Transverse colon (tissue), 4 donors: ENCODE measurements around the gene RTP4. TPM values are rescaled to one million over a fixed set of nuclear protein-coding genes. Genes with fewer than 3 reads are reported as not detected.

ENCODE experiments used
- DNase-seq: peaks from one replicate; pipeline ENCODE4 v3.0.0-alpha.2; 2019
- H3K27ac ChIP-seq, 4 donors: fragments of 200-600 bp; sonication (generic); 2 replicates each; pipeline ENCODE4 v1.5.1; 2016 to 2018; ENCODE audit warnings: inconsistent platforms in 4 of 4
- H3K27me3 ChIP-seq: fragments of 200-600 bp; sonication (generic); 2 replicates; pipeline ENCODE4 v1.5.1; 2017; ENCODE audit warnings: inconsistent platforms
- H3K36me3 ChIP-seq, 4 donors: fragments of 200-600 bp; sonication (generic); 2 replicates each; pipeline ENCODE4 v1.5.1; 2017 to 2019; ENCODE audit warnings: inconsistent platforms in 4 of 4
- H3K4me1 ChIP-seq, 4 donors: fragments of 200-600 bp; sonication (generic); 2 replicates each; pipeline ENCODE4 v1.5.1; 2017 to 2020; ENCODE audit warnings: inconsistent platforms in 4 of 4
- H3K4me3 ChIP-seq, 4 donors: fragments of 200-600 bp; sonication (generic); 1 replicate in 1 of 4; 2 replicates in 3 of 4; pipeline versions ENCODE4 v1.5.1 to v1.6.1; 2017 to 2019; ENCODE audit warnings: inconsistent platforms in 4 of 4
- H3K9me3 ChIP-seq, 2 donors: fragments of 200-600 bp; sonication (generic); 2 replicates each; pipeline ENCODE4 v1.5.1; 2017 to 2019; ENCODE audit warnings: inconsistent platforms in 2 of 2
- CTCF ChIP-seq, 5 experiments: fragments of 200-600 bp in 3 of 5; fragments of 450-650 bp in 2 of 5; sonication (generic) in 3 of 5; IDR thresholded peaks; 1 replicate in 2 of 5; 2 replicates in 3 of 5; pipeline ENCODE4 v1.5.1; 2016 to 2017; ENCODE audit warnings: antibody characterized with exemption in 5 of 5, inconsistent platforms in 3 of 5, mild to moderate bottlenecking in 2 of 5, moderate library complexity in 1 of 5
- EP300 ChIP-seq: sonication (generic); formaldehyde crosslinking; IDR thresholded peaks from one replicate; pipeline ENCODE4 v1.6.1; 2017; ENCODE audit warnings: antibody characterized with exemption, low read depth
- POLR2A ChIP-seq: fragments of 450-650 bp; IDR thresholded peaks from one replicate; pipeline ENCODE4 v1.6.1; 2016; ENCODE audit warnings: antibody characterized with exemption, mild to moderate bottlenecking, moderate library complexity
- POLR2AphosphoS5 ChIP-seq, 3 donors: sonication (generic); formaldehyde crosslinking; IDR thresholded peaks; one replicate each; pipeline ENCODE4 v1.6.1; 2016; ENCODE audit warnings: antibody characterized with exemption in 3 of 3
- WGBS, 2 donors: methylation state at CpG; one replicate each; pipeline ENCODE4 v1.1.5; 2018; ENCODE audit warnings: low coverage in 1 of 2; 5-methylcytosine and 5-hydroxymethylcytosine counted together
- in situ Hi-C, 4 donors: fragments of 200-750 bp; cut with MboI; loops; one replicate each; pipeline versions ENCODE4 v1.15.0 to v1.15.1; 2017; ENCODE audit warnings: low sequenced_read_pairs in 3 of 4, low pct_ligation_motif_present in 1 of 4, low pct_unique_long_range_greater_than_20kb in 1 of 4
- intact Hi-C: fragments of 100-400 bp; cut with DNase I; formaldehyde crosslinking; loops from one replicate; pipeline ENCODE4 v1.15.1; 2023; ENCODE audit warnings: low total_unique reads
- total RNA-seq, 4 donors: library from RNA; depleted of rRNA; stranded (reverse); fragments of >200 nt; gene quantifications; one replicate each; pipeline ENCODE4 v1.1.0, GENCODE V29; 2016

Gene RTP4
- total RNA-seq, 4 donors from 2014 or later = 4.1 to 4.9 TPM; not detected in 2

- WGBS, 2 donors = 50% methylated on average over 1 of the region's 1 CpG; no CpG with 5 or more reads in 1 of the 2 donors
- intact Hi-C loops = no loop called here
- no peak overlapping the region for H3K4me3 ChIP-seq
- H3K9me3 ChIP-seq = no peaks in the 10 kb centered on the region
- no peaks in the 10 kb centered on the region for H3K36me3 ChIP-seq
- no peak overlapping the region for H3K27ac ChIP-seq
- no peaks in the 10 kb centered on the region for H3K27me3 ChIP-seq
- TF ChIP-seq EP300 (no peak), POLR2A (no peak), POLR2AphosphoS5 (IDR thresholded peaks at IDR 0.05) (no peak), CTCF (IDR thresholded peaks at IDR 0.05) (no peak)
- in situ Hi-C loops = no loop called here
- H3K4me1 ChIP-seq = no peaks in the 10 kb centered on the region
- no peak for DNase-seq
Observed at GRCh38 chr3:187396661-187397060, 28.5 kb downstream of the RTP4 start.

- peaks cover 0 to 3% (median 0%) of the 10 kb centered on the region in 4 donors for H3K4me1 ChIP-seq
- no peak overlapping the region for H3K27ac ChIP-seq
- TF ChIP-seq EP300 = no peak
- no peaks in the 10 kb centered on the region for H3K9me3 ChIP-seq
- intact Hi-C loops = no loop called here
- no peak overlapping the region for H3K4me3 ChIP-seq
- no peaks in the 10 kb centered on the region for H3K27me3 ChIP-seq
- no peak for DNase-seq
- no peaks in the 10 kb centered on the region for H3K36me3 ChIP-seq
- in situ Hi-C loops = no loop called here
Observed at GRCh38 chr3:187398955-187399354, 30.8 kb downstream of the RTP4 start.

- no peak for DNase-seq
- WGBS, 2 donors = 74 to 84% methylated on average over 3 of the region's 3 CpGs
- H3K27me3 ChIP-seq = no peaks in the 10 kb centered on the region
- peaks cover 0 to 3% (median 0%) of the 10 kb centered on the region in 4 donors for H3K4me1 ChIP-seq
- intact Hi-C loops = no loop called here
- no peak overlapping the region for H3K27ac ChIP-seq
- no peak for TF ChIP-seq EP300
- TF ChIP-seq POLR2AphosphoS5 (IDR thresholded peaks at IDR 0.05) = no peak
- TF ChIP-seq CTCF (IDR thresholded peaks at IDR 0.05) = no peak
- no peak for TF ChIP-seq POLR2A
- no peaks in the 10 kb centered on the region for H3K9me3 ChIP-seq
- H3K4me3 ChIP-seq = no peak overlapping the region
- in situ Hi-C loops = no loop called here
- H3K36me3 ChIP-seq = no peaks in the 10 kb centered on the region
Observed at GRCh38 chr3:187400756-187401155, 32.6 kb downstream of the RTP4 start.

- Histone ChIP-seq H3K4me1 (peaks cover 0 to 3% (median 0%) of the 10 kb centered on the region in 4 donors), H3K4me3 (no peak overlapping the region), H3K36me3 (no peaks in the 10 kb centered on the region), H3K27ac (no peak overlapping the region), H3K9me3 (no peaks in the 10 kb centered on the region), H3K27me3 (no peaks in the 10 kb centered on the region)
- TF ChIP-seq EP300 = no peak
- no peak for TF ChIP-seq POLR2A
- TF ChIP-seq POLR2AphosphoS5 (IDR thresholded peaks at IDR 0.05) = no peak
- TF ChIP-seq CTCF (IDR thresholded peaks at IDR 0.05) = no peak
- in situ Hi-C loops = no loop called here
- 28 to 41% methylated on average over 4 of the region's 4 CpGs for WGBS, 2 donors
- no peak for DNase-seq
- intact Hi-C loops = no loop called here
Observed at GRCh38 chr3:187401856-187402255, 33.7 kb downstream of the RTP4 start.

GRCh38 chr3:187403768-187404288 lies 35.6 kb downstream of the RTP4 start:
- WGBS, 2 donors = 29 to 33% methylated on average over 2 to 4 of the region's 4 CpGs
- Histone ChIP-seq H3K9me3 (no peaks in the 10 kb centered on the region), H3K36me3 (no peaks in the 10 kb centered on the region), H3K27ac (peak overlapping the region in 1 of 4 donors; percentile 18), H3K27me3 (no peaks in the 10 kb centered on the region), H3K4me3 (no peak overlapping the region), H3K4me1 (peaks cover 0 to 3% (median 0%) of the 10 kb centered on the region in 4 donors)
- in situ Hi-C loops = no loop called here
- intact Hi-C loops = no loop called here
- no peak for TF ChIP-seq POLR2A
- no peak for TF ChIP-seq CTCF (IDR thresholded peaks at IDR 0.05)
- TF ChIP-seq EP300 = no peak
- no peak for TF ChIP-seq POLR2AphosphoS5 (IDR thresholded peaks at IDR 0.05)
- no peak for DNase-seq
